ENCODE measurements around the gene WNT3A. TPM values are rescaled to one million over a fixed set of nuclear protein-coding genes. Genes with fewer than 3 reads are reported as not detected.

WNT3A gene
- total and polyA plus RNA-seq, 2 of the 4 experiments (the other 2 are of a cell fraction): not detected

GRCh38 chr1:228034954-228035837, 28.4 kb downstream of the WNT3A start:
- WGBS, 2 experiments (ENCODE audit: extremely low coverage in 2 of 2, insufficient read length in 1 of 2): 71% methylated on average over 10 of the region's 16 CpGs; no CpG with 5 or more reads in 1 of the 2 experiments
- no peak for ATAC-seq (ENCODE audit: low read depth)
- Histone ChIP-seq H4K5ac (ENCODE audit: low read depth, low read length) (no peak overlapping the region), H4K20me1 (ENCODE audit: insufficient read depth, low read length) (no peaks in the 10 kb centered on the region), H2AFZ (replicated peaks; ENCODE audit: low read length, poor library complexity) (no peak overlapping the region), H3K9me3 (ENCODE audit: control insufficient read depth, insufficient read depth, low read length) (no peaks in the 10 kb centered on the region), H3K4me2 (ENCODE audit: low read depth, low read length) (no peak overlapping the region), H3K23ac (ENCODE audit: low read depth, low read length) (no peak overlapping the region), H2BK120ac (ENCODE audit: low read depth, low read length) (no peak overlapping the region), H3K18ac (ENCODE audit: low read depth, low read length) (no peak overlapping the region), H2AK5ac (ENCODE audit: low read depth, low read length) (no peak overlapping the region), H4K8ac (ENCODE audit: low read depth in 2 of 2, low read length in 2 of 2) (no peak overlapping the region), H3K9ac (ENCODE audit: low read depth, low read length) (no peak overlapping the region), H3K4me3 (ENCODE audit: insufficient read depth, low read depth, low read length) (no peak overlapping the region), H3K14ac (replicated peaks; ENCODE audit: low read depth, low read length) (no peak overlapping the region), H3K4ac (ENCODE audit: low read depth, low read length) (no peak overlapping the region), H3K27me3 (ENCODE audit: control insufficient read depth, insufficient read depth, low read length) (peaks cover 38% of the 10 kb centered on the region), H3K27ac (ENCODE audit: insufficient read depth, low read length) (no peak overlapping the region), H3K79me1 (ENCODE audit: low read depth in 1 of 2, low read length in 2 of 2) (no peaks in the 10 kb centered on the region), H3K9me1 (ENCODE audit: insufficient read depth, low read length) (no peaks in the 10 kb centered on the region), H2BK20ac (ENCODE audit: low read depth, low read length) (no peak overlapping the region), H3K56ac (ENCODE audit: extremely low read depth, insufficient read depth, low read length) (no peak overlapping the region), H4K91ac (ENCODE audit: insufficient read depth, low read depth, low read length) (no peak overlapping the region), H3K4me1 (ENCODE audit: control insufficient read depth, insufficient read depth, low read length) (no peaks in the 10 kb centered on the region), H2BK5ac (ENCODE audit: low read depth, low read length, poor library complexity, severe bottlenecking) (no peak overlapping the region), H2BK15ac (ENCODE audit: low read depth, low read length) (no peak overlapping the region), H2AK9ac (replicated peaks; ENCODE audit: low read depth, low read length, poor library complexity) (no peak overlapping the region), H3K36me3 (ENCODE audit: control insufficient read depth, insufficient read depth, low read length) (no peaks in the 10 kb centered on the region)
- ChIA-PET POLR2A (ENCODE audit: unreplicated experiment) (no interaction called here), CTCF (no interaction called here)
- dilution Hi-C loops (cut with HindIII; ENCODE audit: low sequenced_read_pairs, unreplicated experiment): no loop called here
- intact Hi-C loops (cut with micrococcal nuclease): no loop called here
- BruUV-seq (replicated peaks): no TSS peak
- no peak for TF ChIP-seq BHLHE40 (IDR thresholded peaks at IDR 0.05; ENCODE audit: low read depth, low read length)
- TF ChIP-seq NFE2L2 (IDR thresholded peaks at IDR 0.05; ENCODE audit: low read depth, low read length): no peak
- no peak for TF ChIP-seq SMC3 (IDR thresholded peaks at IDR 0.05; ENCODE audit: low read depth, low read length)
- no peak for TF ChIP-seq RAD21 (IDR thresholded peaks at IDR 0.05; ENCODE audit: low read length)
- TF ChIP-seq USF2 (IDR thresholded peaks at IDR 0.05; ENCODE audit: low read depth, low read length): no peak
- no peak for TF ChIP-seq CTCF (conservative IDR thresholded peaks at IDR 0.05; ENCODE audit: low read depth, low read length)
- no peak for TF ChIP-seq RCOR1 (IDR thresholded peaks at IDR 0.05; ENCODE audit: insufficient replicate concordance, low read length)
- no peak for DNase-seq
- in situ Hi-C loops (cut with MboI; ENCODE audit: low sequenced_read_pairs): no loop called here
